ENCODE measurements around the gene RARA. TPM values are rescaled to one million over a fixed set of nuclear protein-coding genes. Genes with fewer than 3 reads are reported as not detected.

The RARA gene
- total and polyA plus RNA-seq, 8 donors, result 11.2 to 40.8 (median 19.4) TPM

- Histone ChIP-seq H3K4me1 (peaks cover 89 to 100% (median 98%) of the 10 kb centered on the region in 4 donors), H3K27me3 (no peaks in the 10 kb centered on the region), H3K27ac (peak overlapping the region; percentile 80 to 98 (median 90)), H3K9me3 (no peaks in the 10 kb centered on the region), H3K4me3 (peak overlapping the region in 2 of 4 donors; percentile 26 to 32), H3K36me3 (peaks cover 0 to 8% (median 3%) of the 10 kb centered on the region in 4 donors)
- intact Hi-C loops (cut with DNase I; ENCODE audit: low total_unique reads), result no loop called here
- no peak for DNase-seq
- WGBS, 5 donors, result 68 to 88% (median 85%) methylated on average over 9 to 10 of the region's 10 CpGs
- no peak for TF ChIP-seq CTCF (IDR thresholded peaks at IDR 0.05)
- no peak for TF ChIP-seq POLR2A (IDR thresholded peaks at IDR 0.05)
Observed at GRCh38 chr17:40330850-40331470, 22.0 kb downstream of the RARA start.

DNA sequence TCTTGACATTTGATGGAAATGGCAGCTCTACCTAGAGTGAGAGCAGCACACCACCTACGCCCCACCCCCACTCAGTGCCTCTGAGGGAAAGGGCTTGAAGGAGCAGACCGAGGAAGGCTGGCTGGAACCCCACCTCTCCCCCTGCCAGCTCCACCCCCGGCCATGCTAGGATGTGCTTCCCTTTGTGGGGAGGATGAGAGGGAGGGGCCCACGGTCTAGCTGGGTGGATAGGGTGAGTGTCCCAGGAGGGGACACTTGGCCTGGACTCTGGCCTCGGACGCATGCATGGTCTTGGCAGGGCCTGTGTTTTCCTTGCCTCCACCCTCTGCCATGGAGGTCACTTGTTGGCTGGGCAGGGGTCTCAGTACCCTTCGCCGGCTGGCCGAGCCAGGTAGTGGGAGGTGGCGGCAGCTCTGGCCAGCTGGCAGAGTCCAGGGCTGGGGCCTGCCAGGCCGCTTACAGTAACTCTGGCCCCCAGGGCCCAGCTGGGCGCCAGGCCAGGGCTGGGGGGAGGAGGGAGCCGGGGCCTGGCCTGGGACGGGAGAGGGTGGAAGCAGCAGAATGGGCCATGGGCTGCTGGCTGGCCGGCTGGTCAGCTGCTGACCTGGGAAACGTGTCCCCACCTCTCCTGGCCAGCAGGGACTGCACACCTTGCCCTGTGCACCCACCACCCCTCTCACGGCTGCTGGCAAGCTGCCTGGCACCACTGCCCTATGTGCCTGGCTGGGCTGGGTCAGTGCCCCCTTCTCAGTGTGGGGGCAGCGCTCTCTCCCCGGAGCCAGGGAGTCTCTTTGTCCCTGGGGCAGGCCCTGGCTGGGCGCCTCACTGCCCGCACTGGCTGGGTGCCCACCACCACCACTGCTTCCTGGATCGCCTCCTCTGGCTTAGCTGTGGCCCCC, 23.0 kb downstream of the RARA start:
- H3K27ac ChIP-seq, result peak overlapping the region; percentile 80 to 98 (median 90)
- TF ChIP-seq POLR2A (IDR thresholded peaks at IDR 0.05) (no peak), CTCF (IDR thresholded peaks at IDR 0.05) (no peak), EP300 (IDR thresholded peaks at IDR 0.05) (peak; percentile 67), POLR2AphosphoS5 (IDR thresholded peaks at IDR 0.05) (peak; percentile 62 to 76 (median 73))
- H3K36me3 ChIP-seq, result peaks cover 0 to 8% (median 3%) of the 10 kb centered on the region in 4 donors
- no peaks in the 10 kb centered on the region for H3K27me3 ChIP-seq
- H3K4me3 ChIP-seq, result peak overlapping the region; percentile 7 to 32 (median 20)
- 8 to 27% (median 17%) methylated on average over 8 to 22 of the region's 22 CpGs for WGBS, 5 donors
- H3K4me1 ChIP-seq, result peaks cover 86 to 100% (median 97%) of the 10 kb centered on the region in 4 donors
- intact Hi-C loops (cut with DNase I; ENCODE audit: low total_unique reads), result no loop called here
- H3K9me3 ChIP-seq, result no peaks in the 10 kb centered on the region
- DNase-seq, result peak; percentile 89 to 92

- TF ChIP-seq CTCF (IDR thresholded peaks at IDR 0.05) (no peak), POLR2A (IDR thresholded peaks at IDR 0.05) (no peak), POLR2AphosphoS5 (IDR thresholded peaks at IDR 0.05) (peak in 1 of 3 donors; percentile 47), EP300 (IDR thresholded peaks at IDR 0.05) (no peak)
- intact Hi-C loops (cut with DNase I; ENCODE audit: low total_unique reads), result no loop called here
- Histone ChIP-seq H3K36me3 (peaks cover 0 to 8% (median 3%) of the 10 kb centered on the region in 4 donors), H3K27me3 (no peaks in the 10 kb centered on the region), H3K4me1 (peaks cover 77 to 100% (median 93%) of the 10 kb centered on the region in 4 donors), H3K4me3 (no peak overlapping the region), H3K9me3 (no peaks in the 10 kb centered on the region), H3K27ac (peak overlapping the region; percentile 26 to 98 (median 90))
- 73 to 90% (median 80%) methylated on average over 2 to 4 of the region's 4 CpGs for WGBS, 5 donors
- DNase-seq, result no peak
Observed at GRCh38 chr17:40333781-40334448, 24.9 kb downstream of the RARA start.

- Histone ChIP-seq H3K4me1 (peaks cover 79 to 100% (median 93%) of the 10 kb centered on the region in 4 donors), H3K27me3 (no peaks in the 10 kb centered on the region), H3K4me3 (peak overlapping the region in 1 of 4 donors; percentile 8), H3K27ac (peak overlapping the region in 4 of 5 donors; percentile 35 to 98 (median 93)), H3K9me3 (no peaks in the 10 kb centered on the region), H3K36me3 (peaks cover 0 to 8% (median 3%) of the 10 kb centered on the region in 4 donors)
- intact Hi-C loops (cut with DNase I; ENCODE audit: low total_unique reads), result no loop called here
- no peak for DNase-seq
- no peak for TF ChIP-seq POLR2A (IDR thresholded peaks at IDR 0.05)
- TF ChIP-seq POLR2AphosphoS5 (IDR thresholded peaks at IDR 0.05), result no peak
- TF ChIP-seq EP300 (IDR thresholded peaks at IDR 0.05), result no peak
- no peak for TF ChIP-seq CTCF (IDR thresholded peaks at IDR 0.05)
- 85 to 91% (median 87%) methylated on average over 8 of the region's 8 CpGs for WGBS, 5 donors
Observed at GRCh38 chr17:40335620-40336019, 26.6 kb downstream of the RARA start.

Data from stomach (tissue), 9 donors.